NCI-H2227 (cell line): ENCODE data around the gene ASCC1.

ENCODE experiments used
- DNase-seq: peaks from one replicate; lab custom pipeline; 2025; ENCODE audit not compliant: unreplicated experiment; lab: John Stamatoyannopoulos, UW

ASCC1 gene

GRCh38 chr10:72105098-72105475 is 111.0 kb downstream of the ASCC1 start:
- no peak for DNase-seq

DNA sequence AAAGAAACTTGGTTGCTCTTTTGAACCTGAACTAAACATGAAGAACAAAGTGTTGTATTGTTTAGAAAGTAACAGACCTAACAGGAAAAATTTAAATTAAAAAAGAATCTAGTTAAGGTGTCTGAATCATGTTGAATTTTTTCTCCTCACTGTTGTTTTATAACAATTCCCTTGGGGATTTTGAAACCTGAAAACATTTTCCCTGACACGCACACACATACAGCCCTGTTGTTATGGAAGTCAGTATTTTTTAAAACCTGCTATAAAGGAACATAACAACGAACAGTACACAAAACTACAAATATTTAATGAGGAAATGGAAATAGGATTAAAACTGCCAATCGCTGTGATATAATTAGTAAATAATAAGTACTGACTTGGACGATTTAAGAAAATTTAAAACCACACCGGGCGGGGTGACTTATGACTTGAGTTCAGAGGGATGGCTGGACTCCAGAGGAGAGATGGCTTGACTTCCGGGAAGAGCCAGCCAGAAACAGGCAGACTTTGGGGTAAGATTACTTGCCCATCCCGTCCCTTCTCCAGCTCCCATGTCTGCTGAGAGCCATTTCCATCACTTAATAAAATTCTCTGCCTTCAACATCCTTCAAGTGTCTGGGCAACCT is 111.5 kb downstream of the ASCC1 start:
- no peak for DNase-seq

- no peak for DNase-seq
Observed at GRCh38 chr10:72099600-72099921, 116.5 kb downstream of the ASCC1 start.

- no peak for DNase-seq
Observed at GRCh38 chr10:72098836-72099599, 117.1 kb downstream of the ASCC1 start.

- DNase-seq, result no peak
Observed at GRCh38 chr10:72098301-72098835, 117.7 kb downstream of the ASCC1 start.

- no peak for DNase-seq
Observed at GRCh38 chr10:72097448-72098300, 118.4 kb downstream of the ASCC1 start.

GRCh38 chr10:72096115-72097000 is 119.7 kb downstream of the ASCC1 start:
- DNase-seq, result no peak

DNA sequence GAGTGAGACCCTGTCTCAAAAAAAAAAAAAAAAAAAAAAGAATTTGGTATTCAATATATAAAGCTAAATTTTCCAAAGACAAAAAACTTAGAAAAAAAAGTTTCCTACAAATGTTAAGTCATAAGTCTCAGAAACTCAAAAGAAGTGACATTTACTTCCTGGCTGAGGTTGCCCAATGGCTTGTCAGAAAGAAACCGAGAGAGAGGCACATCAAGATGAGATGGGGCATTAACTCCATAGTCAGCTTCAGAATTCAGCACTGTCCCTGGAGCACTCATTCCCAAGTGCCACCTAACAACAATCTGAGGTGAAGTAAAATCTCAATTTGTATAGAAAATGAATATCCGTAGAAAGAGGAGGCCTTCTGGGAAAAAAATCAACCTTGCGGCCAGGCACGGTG is 120.9 kb downstream of the ASCC1 start:
- DNase-seq, result no peak

DNA sequence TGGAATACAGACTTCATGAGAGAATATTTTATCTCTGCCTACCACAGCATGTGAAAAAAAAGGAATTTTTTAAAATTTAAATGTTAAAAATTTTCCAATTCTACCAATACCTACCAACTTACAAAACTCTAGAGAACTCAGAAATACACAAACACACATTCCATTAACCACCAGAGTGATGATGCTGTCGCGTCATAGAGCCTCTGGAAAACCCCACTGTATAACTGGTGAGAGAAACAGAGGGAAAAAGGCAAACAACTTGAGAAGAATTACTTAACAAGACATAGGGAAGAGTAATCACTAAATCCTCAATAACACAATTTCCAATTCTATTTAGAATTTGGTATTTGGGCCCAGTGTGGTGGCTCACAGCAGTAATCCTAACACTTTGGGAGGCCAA is 121.5 kb downstream of the ASCC1 start:
- no peak for DNase-seq

DNA sequence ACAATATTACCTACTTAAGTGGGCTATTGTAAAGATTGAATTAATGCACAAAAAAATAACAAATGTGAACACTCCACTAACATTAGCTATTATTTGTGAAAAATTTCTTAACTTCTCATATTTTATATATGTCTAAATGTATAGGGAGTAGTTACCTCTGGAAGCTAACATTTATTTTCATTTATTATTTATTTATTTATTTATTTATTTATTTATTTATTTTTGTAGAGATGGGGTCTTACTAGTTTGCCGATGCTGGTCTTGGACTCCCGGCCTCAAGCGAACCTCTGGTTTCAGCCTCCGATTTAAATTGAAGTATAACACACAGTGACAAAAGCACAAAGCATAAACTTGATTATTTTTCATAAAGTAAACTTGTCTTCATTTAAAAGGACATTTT is 122.6 kb downstream of the ASCC1 start:
- DNase-seq, result no peak

DNA sequence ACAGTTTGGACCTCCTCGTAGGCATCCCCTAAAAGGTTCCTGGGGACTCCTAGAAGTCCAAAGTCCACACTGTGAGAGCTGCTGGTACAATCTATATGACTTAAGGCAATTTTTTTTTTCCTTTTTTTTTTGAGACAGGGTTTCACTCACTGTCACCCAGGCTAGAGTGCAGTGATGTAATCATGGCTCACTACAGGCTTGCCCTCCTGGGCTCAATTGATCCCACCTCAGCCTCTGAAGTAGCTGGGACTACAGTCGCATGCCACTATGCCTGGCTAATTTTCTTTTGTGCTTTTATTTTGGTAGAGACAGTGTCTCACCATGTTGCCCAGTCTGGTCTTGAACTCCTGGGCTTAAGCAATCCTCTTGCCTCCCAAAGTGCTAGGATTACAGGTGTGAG is 123.1 kb downstream of the ASCC1 start:
- DNase-seq, result no peak

DNA sequence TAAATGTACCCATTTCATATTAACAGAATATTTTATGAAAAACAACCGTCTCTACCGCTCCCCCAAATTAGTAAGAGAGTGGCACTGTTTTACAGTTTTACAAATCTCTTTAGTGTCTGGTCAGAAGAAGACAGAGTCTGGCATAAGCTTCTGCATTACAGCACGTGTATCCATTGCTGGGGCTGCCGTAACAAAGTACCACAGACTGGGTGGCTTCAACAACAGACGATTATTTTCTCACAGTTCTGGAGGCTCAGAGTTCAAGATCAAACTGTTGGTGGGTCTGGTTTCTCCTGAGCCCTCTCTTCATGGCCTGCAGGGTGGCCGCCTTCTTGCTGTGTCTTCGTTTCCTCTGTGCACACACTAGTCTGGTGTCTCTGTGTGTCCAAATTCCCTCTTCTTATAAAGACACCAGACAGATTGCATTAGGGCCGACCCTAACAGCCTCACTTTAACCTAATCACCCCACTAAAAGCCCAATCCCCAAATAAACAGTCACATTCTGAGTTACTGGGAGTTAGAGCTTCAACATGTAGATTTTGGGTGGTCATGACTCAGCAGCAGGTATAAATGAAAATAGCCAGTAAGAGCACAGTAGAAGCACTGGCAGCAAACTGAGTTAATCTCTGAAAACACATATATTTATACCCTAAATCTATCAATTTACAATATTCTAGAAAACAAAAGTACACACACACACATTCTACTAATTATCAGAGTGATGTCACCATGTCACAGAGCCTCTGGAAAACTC is 123.7 kb downstream of the ASCC1 start:
- no peak for DNase-seq

GRCh38 chr10:72090326-72090725 is 125.8 kb downstream of the ASCC1 start:
- DNase-seq, result no peak

DNA sequence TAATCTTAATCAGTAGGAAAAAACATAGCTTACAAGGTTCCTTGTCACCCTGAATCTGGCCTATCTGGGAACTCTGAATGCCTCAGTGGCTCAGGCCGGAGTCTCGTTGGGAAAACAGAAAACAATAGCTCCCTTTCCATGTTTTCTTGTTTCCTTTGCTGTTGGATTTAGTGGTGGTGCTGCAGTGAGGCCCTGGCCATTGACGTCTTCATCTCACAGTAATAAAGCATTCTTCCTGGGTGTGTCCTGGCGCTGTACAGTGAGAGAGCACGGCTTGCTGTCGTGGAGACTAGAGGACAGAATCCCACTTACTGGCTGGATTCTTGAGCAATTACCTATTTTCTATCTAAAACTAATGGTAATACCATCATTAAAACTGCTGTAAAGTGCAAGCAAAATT is 126.5 kb downstream of the ASCC1 start:
- DNase-seq, result peak; percentile 22

DNA sequence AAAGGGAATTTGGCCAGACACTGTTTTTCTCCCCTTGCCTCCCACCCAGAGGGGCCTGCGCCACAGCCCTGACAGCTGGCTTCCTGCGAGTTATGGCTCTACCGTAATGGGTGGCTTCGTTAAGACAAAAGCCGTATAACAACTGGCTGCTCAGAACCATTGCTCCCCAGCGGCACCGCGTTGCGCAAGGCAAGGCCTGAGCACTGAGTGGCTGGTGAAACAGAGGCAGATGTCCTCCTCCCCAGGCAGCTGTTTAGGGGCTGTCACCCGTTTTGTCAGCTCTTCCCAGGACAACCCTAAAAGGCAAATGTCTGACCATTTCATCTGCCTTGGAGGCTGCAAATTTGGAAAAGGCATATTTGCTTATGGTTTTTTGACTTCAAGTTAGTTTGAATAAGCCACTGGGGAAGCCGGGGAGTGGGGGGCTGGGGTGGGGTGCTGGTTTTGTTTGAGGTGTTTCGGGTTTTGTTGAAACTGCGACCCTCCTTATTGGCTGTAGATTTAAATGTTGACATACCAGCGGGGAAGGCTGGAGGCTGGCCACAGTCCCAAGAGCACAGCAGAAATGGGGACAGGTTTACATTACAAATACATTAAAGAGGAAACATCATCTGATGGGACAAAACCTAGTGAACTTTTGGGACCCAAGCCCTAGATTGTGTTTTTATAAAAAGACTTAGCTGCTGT is 127.0 kb downstream of the ASCC1 start:
- no peak for DNase-seq

DNA sequence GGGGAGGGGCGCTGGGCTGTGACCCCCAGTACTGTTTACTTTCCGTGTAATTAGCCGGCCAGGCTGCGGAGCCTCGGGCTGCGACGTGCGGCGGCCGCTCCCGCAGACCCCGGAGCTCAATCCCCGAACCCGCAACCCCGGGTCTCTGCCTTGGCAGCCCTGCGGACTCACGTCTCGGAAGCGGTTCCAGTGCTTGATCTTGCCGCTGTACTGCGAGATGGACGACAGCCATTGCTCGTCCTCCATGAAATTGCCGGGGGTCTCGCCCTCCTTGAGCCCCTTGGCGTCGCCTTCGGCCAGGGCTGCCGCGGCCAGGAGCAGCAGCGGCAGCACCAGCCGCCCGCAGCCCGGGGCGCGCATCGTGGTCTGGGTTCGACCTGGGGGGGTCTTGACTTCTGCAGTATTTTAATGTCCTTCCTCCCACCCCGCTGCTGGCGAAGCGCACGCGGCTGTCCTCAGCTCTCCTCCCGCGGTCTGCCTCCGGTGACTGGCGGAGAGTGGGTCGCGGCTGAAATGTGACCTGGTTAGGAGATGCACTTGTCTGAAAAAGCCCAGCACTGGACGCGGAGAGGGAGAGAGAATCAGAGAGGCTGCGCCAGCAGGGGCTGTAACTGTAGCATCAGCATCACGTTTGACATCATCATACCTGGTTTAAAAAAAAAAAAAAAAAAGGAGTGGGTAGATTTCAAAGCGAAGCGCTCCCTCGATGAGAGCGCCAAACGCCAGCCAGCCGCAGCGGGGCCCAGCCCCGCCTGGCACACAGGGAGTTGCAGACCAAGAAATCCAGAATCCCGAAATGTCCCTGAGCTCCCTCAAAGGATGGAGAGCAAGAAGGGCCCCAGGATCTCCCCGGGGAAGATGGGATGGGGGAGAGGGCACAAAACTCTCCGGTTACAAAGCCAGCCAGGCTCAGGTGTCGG is 127.8 kb downstream of the ASCC1 start, which contains the start of gene SPOCK2:
Gene SPOCK2, minus strand, starts transcription at position 583 of the 920 bp plus-strand sequence. Its CDS starts 223 bp downstream, at position 360.
- DNase-seq, result peak; percentile 21

GRCh38 chr10:72087392-72087968 is 128.6 kb downstream of the ASCC1 start:
- DNase-seq, result no peak
